GM18511 (cell line): Measurements from ENCODE around the gene POU2F1.

Experiments
- ATAC-seq: cut with Tn5 transposase; IDR thresholded peaks from one replicate; pipeline ENCODE4 v1.9.1; 2021; ENCODE audit warnings: mild to moderate bottlenecking, moderate library complexity; ENCODE audit not compliant: unreplicated experiment

The POU2F1 gene

DNA sequence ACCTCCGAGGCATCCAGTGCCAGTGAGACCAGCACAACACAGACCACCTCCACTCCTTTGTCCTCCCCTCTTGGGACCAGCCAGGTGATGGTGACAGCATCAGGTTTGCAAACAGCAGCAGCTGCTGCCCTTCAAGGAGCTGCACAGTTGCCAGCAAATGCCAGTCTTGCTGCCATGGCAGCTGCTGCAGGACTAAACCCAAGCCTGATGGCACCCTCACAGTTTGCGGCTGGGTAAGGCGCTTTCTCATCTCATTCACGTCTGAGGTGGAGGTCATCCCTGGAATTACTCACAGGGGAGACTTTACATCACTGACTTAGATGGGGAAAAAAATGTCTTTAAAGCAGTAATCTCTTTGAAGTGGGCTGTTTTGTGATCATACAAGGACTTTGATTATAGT, 191.4 kb downstream of the POU2F1 start:
- no peak for ATAC-seq

DNA sequence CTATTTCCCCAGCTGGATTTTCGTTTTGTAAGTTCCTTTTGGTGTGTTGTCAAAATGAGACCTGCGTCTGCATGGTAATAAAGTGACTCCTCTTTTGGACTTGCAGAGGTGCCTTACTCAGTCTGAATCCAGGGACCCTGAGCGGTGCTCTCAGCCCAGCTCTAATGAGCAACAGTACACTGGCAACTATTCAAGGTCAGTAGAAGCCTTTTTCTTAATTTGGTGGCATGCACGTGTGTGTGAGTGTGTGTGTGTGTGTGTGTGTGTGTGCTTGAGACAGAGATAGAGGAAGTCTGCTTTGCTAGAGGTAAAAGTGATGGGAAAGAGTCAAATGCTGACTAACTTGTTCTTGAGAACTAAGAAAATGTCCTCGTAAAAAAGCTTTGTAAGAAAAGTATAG, 192.2 kb downstream of the POU2F1 start:
- ATAC-seq = no peak

DNA sequence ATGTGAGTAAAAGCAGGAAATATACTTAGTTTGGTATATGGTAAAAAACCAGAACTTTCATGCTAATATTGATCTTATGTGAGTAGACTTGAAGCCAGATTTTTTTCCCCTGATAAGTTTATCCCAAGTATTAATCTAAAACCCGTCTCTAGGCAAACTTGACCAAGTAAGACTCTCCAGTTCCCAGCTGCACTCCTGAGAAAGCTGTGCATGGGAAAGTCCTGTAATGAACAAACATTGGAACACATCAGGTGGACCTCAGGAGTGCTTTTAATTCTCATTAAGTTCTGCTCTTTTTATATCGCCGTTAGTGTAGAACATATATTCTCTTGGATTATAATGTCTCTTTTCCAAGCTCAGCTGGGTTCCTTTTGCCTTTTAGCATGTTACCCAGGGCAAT, 192.6 kb downstream of the POU2F1 start:
- no peak for ATAC-seq

DNA sequence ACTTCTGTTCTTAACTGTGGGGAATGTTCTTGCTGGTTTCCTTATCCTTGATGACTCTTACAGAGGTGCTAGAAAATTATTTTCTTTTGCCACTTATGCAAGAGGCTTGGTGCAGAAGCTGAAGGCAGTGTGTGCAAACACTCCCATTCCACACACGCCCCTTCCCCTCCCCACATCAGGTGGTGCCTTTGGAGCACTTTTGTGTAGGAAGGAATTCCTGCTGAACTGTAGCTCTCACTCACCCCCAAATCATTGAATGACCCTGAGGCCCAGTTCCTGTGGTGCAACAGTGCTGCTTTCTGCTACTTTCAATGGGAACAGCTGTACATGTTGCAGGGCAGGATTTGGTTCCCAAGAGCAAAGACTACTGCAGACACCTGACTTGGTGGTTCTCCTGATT, 195.8 kb downstream of the POU2F1 start:
- no peak for ATAC-seq

DNA sequence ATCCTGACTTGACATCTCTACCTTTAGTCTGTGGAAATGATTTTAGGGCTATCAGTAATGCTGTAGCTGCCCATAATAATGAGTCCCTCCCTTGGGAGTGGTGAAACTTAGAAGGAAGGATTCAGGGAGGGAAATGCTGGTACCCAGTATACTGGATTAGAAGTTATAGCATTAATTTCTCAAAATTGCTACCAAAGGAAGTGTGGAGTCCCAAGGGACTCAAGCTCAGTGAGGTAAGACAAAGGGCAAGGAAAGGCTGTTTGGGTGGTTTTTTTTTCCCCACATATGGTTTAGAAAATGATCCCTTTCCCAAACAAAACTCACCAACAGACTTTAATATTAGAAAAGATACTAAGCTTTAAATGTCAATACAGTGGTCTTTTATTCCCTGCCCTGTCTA, 197.7 kb downstream of the POU2F1 start:
- ATAC-seq = no peak

DNA sequence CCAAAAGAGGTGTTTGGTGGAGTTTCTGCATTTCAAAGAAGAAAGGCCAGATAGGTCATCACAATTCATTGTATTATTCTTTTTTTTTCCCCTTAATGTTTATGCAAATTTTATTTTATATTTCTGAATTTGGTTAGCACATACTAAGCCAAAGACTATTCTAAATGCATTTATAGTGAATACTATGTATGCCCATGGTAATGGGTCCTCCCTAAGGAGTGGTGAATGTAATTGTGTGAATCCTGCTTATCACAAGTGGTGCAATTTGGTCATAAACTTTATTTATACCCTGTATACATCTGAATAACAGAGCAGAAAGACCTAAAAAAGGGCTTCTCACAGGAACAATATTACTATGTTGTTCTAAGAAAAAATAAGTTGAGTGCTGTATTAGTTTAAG, 198.6 kb downstream of the POU2F1 start:
- no peak for ATAC-seq

DNA sequence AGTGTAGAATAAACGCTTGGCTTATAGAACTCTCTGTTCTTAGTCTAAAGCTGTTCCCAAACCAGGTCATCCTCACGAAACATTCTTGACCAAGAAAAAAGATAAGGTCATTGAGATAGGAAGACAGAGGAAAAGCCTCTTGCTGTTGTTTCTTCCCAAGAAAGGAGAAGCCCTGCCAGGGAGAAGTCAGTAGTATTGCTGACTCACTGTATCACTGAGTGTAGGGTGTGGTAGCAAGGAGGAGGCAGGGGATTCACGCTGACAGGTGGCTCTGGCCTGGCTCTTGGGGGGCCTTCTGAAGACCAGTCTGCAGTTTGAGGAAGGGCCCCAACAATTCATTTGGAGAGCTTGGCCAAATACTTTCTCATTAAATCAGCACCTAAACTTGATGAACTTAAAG, 199.8 kb downstream of the POU2F1 start:
- no peak for ATAC-seq

DNA sequence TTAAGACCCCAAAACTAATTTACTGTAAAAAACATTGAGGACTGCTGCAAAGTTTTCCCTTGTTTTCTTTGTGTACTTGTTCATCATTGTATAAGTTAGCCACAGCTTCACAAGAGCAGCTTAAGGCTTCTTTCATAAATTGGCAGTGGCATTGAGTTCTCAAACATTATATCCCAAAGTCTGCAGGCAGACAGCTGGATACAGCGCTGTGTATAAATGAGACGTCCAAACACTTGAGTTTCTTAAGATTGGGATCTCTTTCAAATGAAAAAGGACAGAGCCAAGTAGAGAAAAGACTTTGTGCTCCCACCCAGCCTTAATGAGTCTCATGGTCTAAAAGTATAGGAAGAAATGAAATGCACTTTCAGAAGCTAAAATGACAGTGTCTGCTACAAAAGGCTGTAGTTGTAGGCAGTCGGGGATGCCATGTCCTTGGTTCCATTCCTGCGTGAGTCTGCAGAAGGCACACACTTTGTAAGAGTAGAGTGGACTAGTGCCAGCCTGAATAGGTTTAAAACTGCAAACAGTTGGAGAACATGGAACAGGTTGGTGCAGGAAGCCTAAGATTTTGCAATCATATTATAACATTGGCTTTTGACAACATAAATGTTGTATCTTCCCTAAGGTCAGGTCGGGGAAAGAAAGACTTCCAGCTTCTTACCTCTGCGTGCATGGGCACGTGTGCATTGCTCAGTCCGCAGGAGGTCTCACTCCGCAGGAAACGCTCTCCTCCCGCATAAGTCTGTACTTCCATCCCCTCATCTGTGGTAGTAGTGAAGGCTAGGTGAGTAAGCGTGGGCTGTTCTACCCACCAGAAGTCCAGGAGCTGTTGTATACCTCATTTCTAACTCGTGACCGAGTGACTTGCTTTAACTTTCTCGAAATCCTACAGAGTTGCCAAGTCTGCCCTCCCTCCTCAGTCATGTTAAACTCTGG, 203.3 kb downstream of the POU2F1 start:
- ATAC-seq = no peak

DNA sequence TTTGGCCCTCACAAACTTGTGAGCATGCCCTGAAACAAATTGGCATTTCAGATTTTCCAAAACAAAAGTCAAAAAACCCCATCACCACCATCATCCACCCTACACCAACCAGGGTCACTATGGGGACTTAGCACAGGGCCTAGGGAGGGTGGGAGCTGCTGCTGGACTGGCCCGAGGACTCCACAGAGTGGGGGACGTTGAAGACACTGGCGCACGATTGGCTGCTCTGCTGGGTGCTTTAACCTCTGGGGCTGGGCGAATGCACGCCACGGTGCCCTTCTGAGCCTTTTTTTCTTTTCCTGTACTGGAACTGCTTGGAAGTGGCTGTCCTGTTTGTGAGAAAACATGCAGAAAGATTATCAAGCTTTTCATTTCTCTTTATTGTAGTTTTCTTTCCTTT, 204.8 kb downstream of the POU2F1 start:
- no peak for ATAC-seq

DNA sequence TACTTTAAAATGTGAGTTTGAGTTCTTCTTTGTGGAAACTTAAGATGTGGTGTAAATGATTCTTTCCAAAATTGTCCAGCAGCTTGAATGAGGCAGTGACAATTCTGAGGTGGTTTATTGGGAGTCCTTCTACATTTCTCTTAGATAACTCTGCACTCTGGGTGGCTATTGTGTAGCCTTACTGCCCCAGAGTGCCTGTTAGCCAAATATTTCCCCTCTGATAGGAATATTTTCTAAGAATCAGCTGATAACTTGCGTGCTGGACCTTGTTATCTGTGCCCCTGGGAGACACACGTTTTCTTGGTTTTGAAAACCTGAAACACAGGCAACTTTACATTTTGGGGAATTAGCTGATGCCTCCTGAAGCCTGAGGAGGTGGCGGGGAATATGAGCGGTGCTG, 206.0 kb downstream of the POU2F1 start:
- no peak for ATAC-seq

DNA sequence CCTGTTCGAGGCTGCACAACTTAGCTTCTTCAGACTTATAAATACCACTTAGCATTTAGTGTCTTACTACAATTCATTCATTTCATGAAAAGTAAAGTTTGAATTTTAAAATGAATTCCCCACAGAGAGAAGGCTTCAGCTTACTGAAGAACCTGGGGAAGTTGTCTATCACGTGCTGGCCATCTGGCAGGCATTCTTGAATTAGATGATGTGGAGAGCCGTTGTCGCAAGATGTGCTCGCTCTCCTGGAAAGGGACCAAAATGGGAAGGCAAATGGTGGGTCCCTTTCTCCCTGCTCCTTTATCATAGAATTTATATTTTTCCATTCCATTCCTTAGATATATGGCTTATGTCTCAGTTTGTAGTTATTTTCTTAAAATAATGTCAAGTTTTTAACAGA, 207.2 kb downstream of the POU2F1 start:
- ATAC-seq = no peak

DNA sequence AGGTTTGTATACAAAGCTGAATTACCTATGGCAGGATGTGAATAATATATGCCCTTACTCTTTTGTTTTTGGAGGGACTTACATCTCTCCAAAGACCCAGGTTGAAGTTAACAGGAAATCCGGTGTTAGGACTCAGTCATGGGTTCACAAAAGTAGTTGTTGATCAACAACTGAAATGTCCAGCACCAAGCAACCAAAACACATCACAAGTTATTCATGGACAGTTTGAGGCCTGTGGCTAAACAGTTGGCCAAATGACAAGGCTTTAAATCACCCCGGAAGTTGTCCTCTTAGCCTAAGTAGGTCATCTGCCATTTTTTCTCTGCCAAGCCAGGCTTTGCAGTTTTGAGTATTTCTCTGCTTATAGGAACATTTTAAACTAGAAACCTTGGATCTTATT, 207.7 kb downstream of the POU2F1 start:
- ATAC-seq = no peak

DNA sequence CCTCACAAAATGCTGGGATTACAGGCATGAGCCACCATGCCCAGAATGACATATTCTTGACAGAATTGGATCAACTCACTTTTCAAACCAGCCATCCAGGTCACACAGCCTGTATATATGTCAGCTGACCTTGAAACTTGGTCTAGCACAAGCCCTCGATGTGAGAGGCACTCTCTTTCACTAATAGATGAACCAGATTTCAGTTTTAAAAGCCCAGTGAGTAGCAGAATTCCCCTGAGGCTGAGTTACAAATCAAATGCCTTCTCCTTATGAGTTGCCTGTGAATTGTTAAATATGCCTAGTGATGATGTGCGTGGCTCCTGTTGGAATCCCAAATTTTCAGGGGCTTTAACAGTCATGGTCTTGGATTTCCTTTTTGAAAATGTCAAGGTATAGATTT, 208.9 kb downstream of the POU2F1 start:
- ATAC-seq = peak; percentile 70

DNA sequence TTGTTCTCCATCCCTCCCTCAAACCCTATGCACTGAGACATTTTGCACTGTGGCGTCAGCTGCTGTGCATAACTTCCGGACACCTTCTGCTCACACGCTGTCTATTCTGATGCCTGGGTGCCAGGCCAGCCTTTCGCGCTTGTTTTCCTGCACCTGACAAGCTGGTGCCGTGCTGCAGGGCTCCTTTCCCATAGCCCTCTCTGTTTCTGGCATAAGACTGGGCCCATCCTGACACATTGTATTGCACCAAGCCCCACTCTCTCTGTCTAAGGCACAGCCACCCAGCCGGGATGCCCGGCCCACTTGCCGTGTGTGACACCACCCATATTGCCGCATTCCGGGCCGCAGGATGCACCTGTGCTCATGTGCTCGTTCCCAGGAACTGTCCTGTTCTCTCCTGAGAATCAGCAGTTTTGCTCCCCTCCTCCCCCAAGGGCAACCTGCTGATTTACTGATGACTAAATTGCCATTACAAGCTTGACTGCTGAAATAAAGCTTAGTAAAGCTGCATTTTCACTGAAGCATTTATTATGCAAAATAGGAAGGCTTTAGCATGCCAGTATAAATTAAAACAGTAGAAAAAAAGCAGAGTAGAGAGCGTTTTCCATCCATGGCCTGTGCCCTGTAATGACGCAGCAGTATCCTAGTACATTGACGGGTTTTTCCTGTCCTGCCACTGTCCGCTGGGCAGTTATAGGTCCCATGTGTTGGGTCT, 209.6 kb downstream of the POU2F1 start:
- ATAC-seq = peak; percentile 59

DNA sequence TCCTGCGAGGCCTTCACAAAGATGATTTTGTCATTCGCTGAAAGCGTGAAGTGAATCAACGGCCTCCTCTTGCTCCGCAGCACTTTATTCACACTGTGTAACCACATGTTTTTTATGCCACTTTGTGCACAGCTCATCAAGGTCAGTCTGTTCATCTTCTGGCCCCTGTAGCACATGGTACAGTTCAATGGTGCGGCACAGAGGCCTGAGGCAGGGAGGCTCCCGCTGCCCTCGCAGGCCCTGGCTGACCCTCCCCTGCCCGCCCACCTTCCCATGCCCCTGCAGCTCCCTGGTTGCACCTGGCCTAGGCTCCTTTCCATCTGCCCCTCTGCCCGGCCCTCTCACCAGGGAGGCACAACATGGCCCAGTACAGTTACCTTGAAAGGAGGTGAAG, 210.2 kb downstream of the POU2F1 start:
- ATAC-seq = no peak

DNA sequence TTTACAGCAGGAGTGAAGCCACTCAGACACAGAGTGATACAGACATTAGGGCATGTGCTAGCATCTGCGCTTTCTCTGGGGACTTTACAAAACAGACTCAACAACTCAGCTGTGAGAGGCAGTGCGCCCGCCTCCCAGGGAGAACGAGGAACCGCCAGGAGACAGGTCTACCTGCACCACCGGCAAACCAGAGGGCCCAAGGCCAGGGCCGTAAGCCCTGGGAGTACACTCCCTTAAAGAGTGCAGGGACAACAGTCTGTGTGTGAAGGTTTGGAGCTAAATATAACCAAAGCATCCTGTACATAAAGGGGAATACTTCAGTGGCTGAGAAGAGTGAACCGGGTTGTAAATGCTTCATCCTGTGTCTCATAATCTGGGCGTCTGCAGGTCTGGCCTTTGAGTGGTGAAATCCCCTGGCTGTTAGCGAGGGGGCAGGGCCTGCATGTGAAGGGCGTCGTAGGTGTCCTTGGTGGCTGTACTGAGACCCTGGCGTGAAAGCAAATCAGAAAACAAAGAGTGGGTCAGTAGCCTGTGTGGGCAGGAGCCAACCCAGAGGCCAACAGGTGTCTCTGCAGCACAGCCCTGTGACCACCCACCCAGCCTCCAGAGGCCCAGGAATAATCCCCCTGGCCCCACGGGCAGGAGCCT, 210.7 kb downstream of the POU2F1 start:
- ATAC-seq = no peak

DNA sequence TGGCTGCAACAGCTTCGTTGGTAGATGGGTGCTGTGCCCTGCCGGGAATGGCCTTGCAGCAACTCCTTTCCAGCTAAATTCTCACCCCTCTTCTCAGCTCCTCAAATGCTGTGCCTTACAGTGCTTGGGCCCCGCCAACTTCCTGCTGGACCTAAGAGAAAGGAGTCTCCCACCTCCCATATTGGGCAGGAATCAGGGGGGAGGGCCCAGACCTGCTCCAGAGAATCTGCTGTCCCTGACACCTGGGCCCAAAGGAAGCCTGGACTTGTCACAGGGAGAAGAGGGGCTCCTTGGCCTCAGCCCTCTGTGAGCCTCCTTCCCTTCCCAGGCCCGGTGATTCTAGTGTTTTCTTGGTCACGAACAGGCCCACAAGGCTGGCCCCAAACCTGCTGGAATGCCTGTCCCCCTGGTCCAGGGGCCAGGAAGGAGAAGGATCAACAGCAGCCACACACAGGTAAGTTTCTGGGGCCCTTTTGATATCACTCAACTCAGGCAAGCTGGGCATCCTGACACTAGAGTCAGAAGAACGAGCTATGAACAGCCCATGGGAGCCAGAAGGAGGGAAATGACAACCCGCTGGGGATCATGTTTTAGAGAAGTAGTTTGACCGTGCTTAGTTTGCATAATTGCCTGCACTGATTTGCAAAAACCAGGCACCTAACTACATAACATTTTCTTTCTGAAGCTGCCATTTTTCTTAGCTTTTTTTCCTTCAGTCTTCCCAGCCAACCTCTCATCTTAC, 211.4 kb downstream of the POU2F1 start:
- ATAC-seq = no peak

DNA sequence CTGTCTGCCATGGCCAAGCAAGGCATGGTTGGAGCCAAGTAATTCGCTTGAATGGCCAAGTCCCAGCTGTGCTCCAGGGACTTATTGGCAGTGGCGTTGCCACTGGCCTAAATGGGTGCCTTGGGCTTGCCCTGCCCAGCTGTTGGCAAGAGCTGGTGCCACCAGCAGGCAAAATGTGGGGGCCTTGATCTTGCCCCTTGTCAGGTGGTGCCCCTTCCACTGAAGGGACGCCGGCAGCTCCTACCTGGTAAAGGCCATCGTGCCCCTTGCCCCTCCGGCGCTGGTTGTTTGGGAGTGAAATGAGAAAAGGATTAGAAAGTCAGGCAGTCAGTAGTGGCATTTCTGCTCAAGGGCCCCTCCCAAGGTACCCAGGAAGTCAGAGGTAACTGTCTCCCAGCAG, 212.1 kb downstream of the POU2F1 start:
- ATAC-seq = no peak

DNA sequence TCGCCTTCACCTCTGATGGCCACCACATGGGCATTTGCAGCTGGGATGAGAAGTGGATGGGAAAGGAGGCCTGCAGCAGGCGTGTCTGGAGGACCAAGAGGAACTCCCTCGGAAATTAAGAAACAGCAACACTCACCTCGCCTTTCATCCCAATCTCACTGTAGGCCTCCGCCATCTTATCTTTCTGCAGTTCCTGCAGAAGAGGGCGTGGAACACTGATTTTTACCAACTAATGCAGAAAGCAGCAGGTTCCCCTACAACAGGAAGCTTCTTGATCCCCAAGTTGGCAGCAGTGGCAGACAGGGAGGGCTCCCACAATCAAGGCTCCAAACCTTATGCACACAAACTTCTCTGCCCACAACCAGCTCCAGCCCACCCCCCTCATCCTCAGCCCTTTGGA, 213.2 kb downstream of the POU2F1 start:
- ATAC-seq = no peak

DNA sequence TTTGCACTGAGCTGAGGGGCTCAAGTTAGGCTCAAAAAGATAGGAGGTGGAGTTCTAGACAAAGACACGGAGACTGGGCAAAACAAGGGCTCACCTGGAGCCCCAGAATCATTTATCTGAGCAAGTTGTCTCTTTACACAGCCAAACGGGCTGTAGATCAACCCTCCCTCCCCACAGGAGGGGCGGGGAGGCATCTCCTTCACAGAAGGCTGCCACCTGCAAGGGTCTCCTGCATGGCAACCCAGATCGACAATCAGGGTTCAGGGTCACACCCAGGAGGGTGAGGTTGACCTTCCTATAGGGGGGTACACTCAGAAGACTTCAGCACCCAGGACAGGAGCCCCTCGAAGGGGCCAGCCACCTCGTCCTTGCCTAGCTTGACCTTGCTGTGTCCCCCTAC, 213.6 kb downstream of the POU2F1 start:
- ATAC-seq = no peak

DNA sequence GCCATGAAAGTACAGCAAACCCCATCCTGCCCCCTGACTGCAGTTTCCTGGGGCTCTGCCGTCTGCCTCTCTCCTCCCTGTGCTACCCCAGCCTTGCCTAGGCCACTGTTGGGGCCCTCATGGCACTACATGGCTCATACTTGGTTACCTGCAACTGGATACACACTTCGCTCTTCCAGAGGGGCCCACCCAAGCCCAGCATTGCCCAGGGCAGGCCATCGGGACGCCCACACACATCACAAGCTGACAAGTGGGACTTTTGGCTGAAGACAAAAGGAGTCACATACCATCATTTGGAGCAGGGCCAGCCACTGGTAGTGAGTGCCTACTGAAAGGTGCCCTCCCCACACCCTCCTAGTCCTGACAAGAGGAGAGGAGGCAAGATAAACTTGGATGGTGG, 214.8 kb downstream of the POU2F1 start:
- ATAC-seq = no peak
